CD4-positive, alpha-beta memory T cell (primary cell): Measurements from ENCODE around the gene CXCR4. TPM values are rescaled to one million over a fixed set of nuclear protein-coding genes. Genes with fewer than 3 reads are reported as not detected.

Experiments used
- CTCF ChIA-PET: fragments of 350-600 bp; sonication (Branson Sonifier 250); formaldehyde crosslinking; loops from one replicate; lab custom pipeline; 2021; ENCODE audit warnings: inconsistent platforms; ENCODE audit not compliant: partially characterized antibody; lab: Charles Lee
- POLR2A ChIA-PET: fragments of 350-600 bp; sonication (Branson Sonifier 250); formaldehyde crosslinking; loops from one replicate; lab custom pipeline; 2021; ENCODE audit not compliant: partially characterized antibody; lab: Charles Lee
- DNase-seq, 5 donors: peaks; one replicate each; pipeline versions ENCODE4 v3.0.0 to v3.0.0-alpha.2; 2020 to 2022; ENCODE audit warnings: mixed read lengths in 1 of 5
- H3K27ac ChIP-seq: one replicate; pipeline ENCODE4 v1.7.0; 2013; ENCODE audit warnings: low read depth, low read length
- H3K27me3 ChIP-seq: 2 replicates; pipeline ENCODE4 v1.7.0; 2013; ENCODE audit warnings: mild to moderate bottlenecking, low read length, moderate library complexity; ENCODE audit not compliant: insufficient read depth
- H3K36me3 ChIP-seq: 2 replicates; pipeline ENCODE4 v1.7.0; 2013; ENCODE audit warnings: mild to moderate bottlenecking, low read length, moderate library complexity; ENCODE audit not compliant: insufficient read depth
- H3K4me1 ChIP-seq: 2 replicates; pipeline ENCODE4 v1.7.0; 2013; ENCODE audit warnings: mild to moderate bottlenecking, low read length, moderate library complexity; ENCODE audit not compliant: insufficient read depth
- H3K4me3 ChIP-seq, 2 donors: one replicate each; pipeline ENCODE4 v1.7.0; 2013; ENCODE audit warnings: low read length in 2 of 2, mild to moderate bottlenecking in 1 of 2
- H3K9me3 ChIP-seq, 2 donors: one replicate each; pipeline ENCODE4 v1.7.0; 2013; ENCODE audit warnings: low read length in 2 of 2, control low read depth in 1 of 2; ENCODE audit not compliant: control insufficient read depth in 1 of 2
- H3K27ac Mint-ChIP-seq, 7 donors: one replicate each; pipeline ENCODE4 v1.8.0; 2020 to 2021; ENCODE audit warnings: mixed read lengths in 7 of 7, mild to moderate bottlenecking in 6 of 7, inconsistent platforms in 3 of 7, moderate library complexity in 3 of 7
- H3K27me3 Mint-ChIP-seq, 2 donors: one replicate each; pipeline ENCODE4 v1.8.0; 2020 to 2021; ENCODE audit warnings: mixed read lengths in 2 of 2
- H3K36me3 Mint-ChIP-seq, 2 donors: one replicate each; pipeline ENCODE4 v1.8.0; 2020 to 2021; ENCODE audit warnings: mixed read lengths in 2 of 2, inconsistent platforms in 1 of 2, mild to moderate bottlenecking in 1 of 2
- H3K4me1 Mint-ChIP-seq, 4 donors: one replicate each; pipeline ENCODE4 v1.8.0; 2020 to 2021; ENCODE audit warnings: mixed read lengths in 4 of 4, mild to moderate bottlenecking in 1 of 4
- H3K4me3 Mint-ChIP-seq, 8 donors: one replicate each; pipeline ENCODE4 v1.8.0; 2020 to 2021; ENCODE audit warnings: mixed read lengths in 8 of 8, mild to moderate bottlenecking in 7 of 8, moderate library complexity in 6 of 8, inconsistent platforms in 3 of 8
- H3K9me3 Mint-ChIP-seq, 8 donors: one replicate each; pipeline ENCODE4 v1.8.0; 2020 to 2021; ENCODE audit warnings: mixed read lengths in 8 of 8, mild to moderate bottlenecking in 5 of 8, inconsistent platforms in 3 of 8, moderate library complexity in 1 of 8
- intact Hi-C: fragments of 100-400 bp; cut with micrococcal nuclease; formaldehyde crosslinking; loops from one replicate; pipeline ENCODE4 v1.15.1; 2023
- polyA plus RNA-seq, 2 donors: library from polyadenylated mRNA; unstranded; fragments of 300-500 nt; fragmentation: Illumina TruSeq; gene quantifications; one replicate each; pipeline ENCODE4 v1.2.3, GENCODE V29; 2021
- total RNA-seq, 2 experiments: library from RNA; stranded (reverse); gene quantifications; one replicate each; pipeline ENCODE4 v1.2.3, GENCODE V29; 2021

Gene CXCR4
- total RNA-seq (100 to 1,000 TPM; 306 to 308 TPM), polyA plus RNA-seq (1,000 to 10,000 TPM in 1 of 2 donors, 100 to 1,000 TPM in 1; 368 to 1,556 TPM)

- peak within 1 kb of the TSS; percentile 99 to 100 (median 99) for H3K27ac Mint-ChIP-seq
- intact Hi-C loops: loop anchor here (1.0 to 5.0 kb wide), 6 partner anchors 18 to 1066 kb away; partner anchors contain the start of gene RAB3GAP1
- H3K27me3 ChIP-seq: no peaks in the 10 kb centered on the region
- peak within 1 kb of the TSS; percentile 94 for H3K27ac ChIP-seq
- peaks cover 44% of the 10 kb centered on the region for H3K4me1 ChIP-seq
- H3K9me3 Mint-ChIP-seq: peaks cover 0 to 9% (median 3%) of the 10 kb centered on the region in 8 donors
- H3K4me3 Mint-ChIP-seq: peak within 1 kb of the TSS; percentile 98 to 100 (median 99)
- peaks cover 28% of the 10 kb centered on the region for H3K36me3 ChIP-seq
- ChIA-PET POLR2A (interaction anchor here (0.8 to 4.6 kb wide), 34 partner anchors 15 to 266 kb away, joined by 3 to 599 read pairs (median 5); partner anchors contain the start of genes DARS1 and MCM6), CTCF (interaction anchor here (1.0 to 2.7 kb wide), 8 partner anchors 12 to 262 kb away, joined by 3 to 24 read pairs (median 4); no protein-coding TSS in a partner anchor)
- peaks cover 29 to 55% of the 10 kb centered on the region in 2 donors for H3K36me3 Mint-ChIP-seq
- no peaks in the 10 kb centered on the region for H3K27me3 Mint-ChIP-seq
- DNase-seq: peak; percentile 85 to 96 (median 90)
- peaks cover 38 to 95% (median 55%) of the 10 kb centered on the region in 4 donors for H3K4me1 Mint-ChIP-seq
- H3K9me3 ChIP-seq: no peaks in the 10 kb centered on the region
- peak within 1 kb of the TSS; percentile 65 to 95 for H3K4me3 ChIP-seq
Observed at GRCh38 chr2:136117909-136118818, at the start of gene CXCR4. Gene CXCR4 (minus strand): TSS chr2:136118149. CDS start chr2:136118060, 89 bp downstream.

GRCh38 chr2:136164280-136164776 is 46.4 kb upstream of the CXCR4 start:
- H3K27me3 ChIP-seq: no peaks in the 10 kb centered on the region
- intact Hi-C loops: no loop called here
- Mint-ChIP-seq H3K36me3 (no peaks in the 10 kb centered on the region), H3K27me3 (no peaks in the 10 kb centered on the region), H3K9me3 (no peaks in the 10 kb centered on the region), H3K27ac (peak overlapping the region in 2 of 7 donors; percentile 15 to 66), H3K4me3 (no peak overlapping the region), H3K4me1 (peaks cover 8 to 38% (median 16%) of the 10 kb centered on the region in 4 donors)
- no peaks in the 10 kb centered on the region for H3K36me3 ChIP-seq
- ChIA-PET POLR2A (interaction anchor here (1.1 kb wide), 1 partner anchor 28 kb away, joined by 5 read pairs; no protein-coding TSS in a partner anchor), CTCF (interaction anchor here (1.1 kb wide), 1 partner anchor 250 kb away, joined by 3 read pairs; no protein-coding TSS in a partner anchor)
- peaks cover 13% of the 10 kb centered on the region for H3K4me1 ChIP-seq
- H3K9me3 ChIP-seq: no peaks in the 10 kb centered on the region
- H3K27ac ChIP-seq: no peak overlapping the region
- no peak for DNase-seq
- no peak overlapping the region for H3K4me3 ChIP-seq

GRCh38 chr2:136162438-136162837 is 44.5 kb upstream of the CXCR4 start:
- Mint-ChIP-seq H3K27me3 (no peaks in the 10 kb centered on the region), H3K36me3 (no peaks in the 10 kb centered on the region), H3K9me3 (no peaks in the 10 kb centered on the region), H3K27ac (peak overlapping the region in 3 of 7 donors; percentile 43 to 90 (median 81)), H3K4me3 (peak overlapping the region in 3 of 8 donors; percentile 4 to 73 (median 44)), H3K4me1 (peaks cover 8 to 32% (median 18%) of the 10 kb centered on the region in 4 donors)
- intact Hi-C loops: loop anchor here (2.0 kb wide), 1 partner anchor 26 kb away; no protein-coding TSS in a partner anchor
- POLR2A ChIA-PET: interaction anchor here (1.2 to 1.3 kb wide), 3 partner anchors 27 to 77 kb away, joined by 3 to 5 read pairs (median 3); no protein-coding TSS in a partner anchor
- Histone ChIP-seq H3K27ac (no peak overlapping the region), H3K27me3 (no peaks in the 10 kb centered on the region), H3K4me3 (no peak overlapping the region), H3K36me3 (no peaks in the 10 kb centered on the region), H3K9me3 (no peaks in the 10 kb centered on the region), H3K4me1 (peaks cover 13% of the 10 kb centered on the region)
- DNase-seq: no peak
- CTCF ChIA-PET: no interaction called here

GRCh38 chr2:136156411-136156810 is 38.5 kb upstream of the CXCR4 start:
- H3K27me3 ChIP-seq: no peaks in the 10 kb centered on the region
- H3K27ac Mint-ChIP-seq: no peak overlapping the region
- ChIA-PET POLR2A (interaction anchor here (1.2 to 1.6 kb wide), 2 partner anchors 25 to 82 kb away, joined by 3 to 4 read pairs; no protein-coding TSS in a partner anchor), CTCF (interaction anchor here (1.3 kb wide), 1 partner anchor 12 kb away, joined by 3 read pairs; no protein-coding TSS in a partner anchor)
- H3K9me3 ChIP-seq: no peaks in the 10 kb centered on the region
- no peaks in the 10 kb centered on the region for H3K27me3 Mint-ChIP-seq
- intact Hi-C loops: no loop called here
- H3K9me3 Mint-ChIP-seq: no peaks in the 10 kb centered on the region
- no peaks in the 10 kb centered on the region for H3K4me1 ChIP-seq
- no peaks in the 10 kb centered on the region for H3K36me3 Mint-ChIP-seq
- H3K4me1 Mint-ChIP-seq: peaks cover 2 to 12% (median 7%) of the 10 kb centered on the region in 4 donors
- DNase-seq: no peak
- no peak overlapping the region for H3K27ac ChIP-seq
- no peak overlapping the region for H3K4me3 ChIP-seq
- H3K4me3 Mint-ChIP-seq: no peak overlapping the region
- no peaks in the 10 kb centered on the region for H3K36me3 ChIP-seq

GRCh38 chr2:136154384-136154783 is 36.4 kb upstream of the CXCR4 start:
- CTCF ChIA-PET: no interaction called here

GRCh38 chr2:136151021-136151971 is 33.3 kb upstream of the CXCR4 start:
- POLR2A ChIA-PET: interaction anchor here (0.8 to 0.9 kb wide), 2 partner anchors 34 to 88 kb away, joined by 3 read pairs; no protein-coding TSS in a partner anchor
- intact Hi-C loops: no loop called here
- no peak for DNase-seq
- CTCF ChIA-PET: no interaction called here
- H3K4me1 Mint-ChIP-seq: peaks cover 5 to 13% (median 9%) of the 10 kb centered on the region in 4 donors
- H3K4me3 Mint-ChIP-seq: no peak overlapping the region
- Histone ChIP-seq H3K9me3 (no peaks in the 10 kb centered on the region), H3K4me1 (no peaks in the 10 kb centered on the region), H3K36me3 (no peaks in the 10 kb centered on the region), H3K27me3 (no peaks in the 10 kb centered on the region), H3K27ac (no peak overlapping the region), H3K4me3 (no peak overlapping the region)
- H3K9me3 Mint-ChIP-seq: peaks cover 0 to 4% (median 0%) of the 10 kb centered on the region in 8 donors
- H3K36me3 Mint-ChIP-seq: no peaks in the 10 kb centered on the region
- H3K27me3 Mint-ChIP-seq: no peaks in the 10 kb centered on the region
- H3K27ac Mint-ChIP-seq: peak overlapping the region in 2 of 7 donors; percentile 0 to 23

More at GRCh38 chr2:136154384-136154783, 36.4 kb upstream of the CXCR4 start:
- H3K9me3 ChIP-seq: no peaks in the 10 kb centered on the region
- DNase-seq: no peak
- H3K27ac ChIP-seq: no peak overlapping the region
- Mint-ChIP-seq H3K9me3 (no peaks in the 10 kb centered on the region), H3K36me3 (no peaks in the 10 kb centered on the region), H3K27me3 (no peaks in the 10 kb centered on the region), H3K27ac (peak overlapping the region in 2 of 7 donors; percentile 12 to 38), H3K4me3 (no peak overlapping the region), H3K4me1 (peaks cover 5 to 14% (median 8%) of the 10 kb centered on the region in 4 donors)
- no peaks in the 10 kb centered on the region for H3K4me1 ChIP-seq
- intact Hi-C loops: no loop called here
- H3K27me3 ChIP-seq: no peaks in the 10 kb centered on the region
- H3K36me3 ChIP-seq: no peaks in the 10 kb centered on the region
- POLR2A ChIA-PET: no interaction called here
- H3K4me3 ChIP-seq: no peak overlapping the region
